NCI-H128 (cell line): ENCODE results near the gene CRHR2.
"Not testable (repeated sequence)": the region's sequence is repeated elsewhere in the genome, so short reads cannot be mapped to it uniquely, and the experiment has no call there.

Experiments used
- DNase-seq: peaks from one replicate; lab custom pipeline; 2025; ENCODE audit not compliant: unreplicated experiment; lab: John Stamatoyannopoulos, UW

CRHR2 gene

GRCh38 chr7:30682212-30683083 is at the start of gene CRHR2:
Gene CRHR2 (minus strand): TSS chr7:30682456. CDS start chr7:30682280, 176 bp downstream.
- peak; percentile 34 for DNase-seq

DNA sequence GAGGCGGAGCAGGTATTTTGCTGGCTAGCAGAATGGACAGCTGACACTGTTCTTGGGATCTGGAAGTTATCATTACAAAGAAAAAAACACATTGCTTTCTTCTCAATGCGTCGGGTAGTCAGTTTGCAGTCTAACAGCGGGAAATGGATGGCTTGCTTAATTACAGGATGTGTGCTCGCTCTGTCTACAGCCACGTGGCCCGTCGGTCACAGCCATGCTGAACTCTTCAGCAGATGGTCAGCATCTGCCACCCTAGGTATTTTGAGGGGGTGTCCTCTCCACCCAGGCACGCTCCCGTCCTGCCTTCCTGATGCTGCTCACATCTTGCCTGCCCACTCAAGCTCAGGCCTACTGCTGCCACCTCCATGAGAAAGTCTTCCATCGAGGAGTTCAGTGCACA is 49.3 kb upstream of the CRHR2 start:
- DNase-seq = no peak

DNA sequence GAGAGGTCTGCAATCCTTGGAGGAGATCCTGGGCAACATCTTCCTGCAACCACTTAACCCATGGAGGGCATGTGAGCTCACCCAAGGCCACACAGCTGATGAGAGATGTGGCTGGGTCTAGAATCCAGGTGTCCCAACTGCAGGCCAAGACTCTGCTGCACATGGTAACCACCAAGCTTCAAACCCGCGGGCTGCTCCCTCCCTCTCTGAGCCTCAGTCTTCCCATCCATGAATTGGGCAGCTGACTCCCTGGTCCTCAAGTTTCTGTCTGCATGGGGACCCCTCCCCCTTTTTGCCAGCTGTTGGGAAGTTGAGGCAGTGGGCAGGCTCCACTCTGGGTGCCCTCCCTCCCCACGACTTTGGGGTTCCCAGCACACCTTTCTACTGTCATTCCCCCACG is 48.7 kb upstream of the CRHR2 start:
- DNase-seq = no peak

- no peak for DNase-seq
Measured at GRCh38 chr7:30730097-30730496, 47.8 kb upstream of the CRHR2 start.

DNA sequence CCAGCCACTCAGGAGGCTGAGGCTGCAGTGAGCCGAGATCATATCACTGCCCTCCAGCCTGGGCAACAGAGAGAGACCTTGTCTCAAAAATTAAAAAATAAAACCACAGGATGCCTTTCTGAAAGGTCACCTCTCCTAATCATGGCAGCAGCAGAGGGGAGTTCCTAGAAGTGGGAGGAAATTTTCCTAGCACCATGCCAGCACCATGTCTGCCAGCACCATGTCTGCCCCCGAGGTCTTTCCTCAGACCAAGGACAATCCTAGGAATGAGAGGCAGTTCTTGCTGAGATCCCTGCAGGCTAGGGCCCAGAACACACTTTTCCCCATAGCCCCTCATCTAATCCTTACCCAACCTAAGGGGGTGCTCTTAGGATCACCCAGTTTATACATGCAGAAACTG is 47.4 kb upstream of the CRHR2 start:
- no peak for DNase-seq

- no peak for DNase-seq
Measured at GRCh38 chr7:30728591-30729100, 46.4 kb upstream of the CRHR2 start.

GRCh38 chr7:30727061-30727945 is 45.0 kb upstream of the CRHR2 start:
- DNase-seq = no peak

DNA sequence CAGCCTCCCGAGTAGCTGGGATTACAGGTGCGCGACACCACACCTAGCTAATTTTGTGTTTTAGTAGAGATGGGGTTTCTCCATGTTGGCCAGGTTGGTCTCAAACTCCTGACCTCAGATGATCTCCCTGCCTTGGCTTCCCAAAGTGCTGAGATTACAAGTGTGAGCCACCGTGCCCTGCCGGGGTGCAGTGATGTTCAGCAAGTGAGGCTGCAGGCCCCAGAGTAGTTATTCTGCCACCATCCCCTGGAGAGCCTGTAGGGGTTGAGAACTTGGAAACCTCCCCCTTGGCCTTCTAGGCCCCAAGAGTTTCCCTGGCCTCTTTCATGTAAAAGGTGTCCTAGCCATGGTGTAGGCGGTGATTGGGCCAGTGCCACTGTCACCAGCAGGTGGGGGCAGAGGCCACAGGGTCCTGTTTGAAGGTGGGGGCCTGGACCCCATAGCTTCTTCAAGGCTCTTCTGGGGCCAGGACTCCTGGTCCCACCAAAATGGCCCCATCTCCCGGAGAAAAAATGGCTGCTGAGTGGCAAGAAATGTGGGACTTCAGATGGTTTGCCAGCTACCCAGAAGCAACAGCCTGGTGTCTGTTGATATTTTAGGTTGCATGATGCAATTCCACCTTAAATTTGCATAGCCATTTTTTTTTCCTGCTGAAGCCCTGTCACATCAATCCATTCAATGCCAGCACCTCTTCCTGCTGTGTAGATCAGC is 44.2 kb upstream of the CRHR2 start:
- DNase-seq = no peak

GRCh38 chr7:30723776-30724175 is 41.5 kb upstream of the CRHR2 start:
- no peak for DNase-seq

- no peak for DNase-seq
Measured at GRCh38 chr7:30722671-30723070, 40.4 kb upstream of the CRHR2 start.

DNA sequence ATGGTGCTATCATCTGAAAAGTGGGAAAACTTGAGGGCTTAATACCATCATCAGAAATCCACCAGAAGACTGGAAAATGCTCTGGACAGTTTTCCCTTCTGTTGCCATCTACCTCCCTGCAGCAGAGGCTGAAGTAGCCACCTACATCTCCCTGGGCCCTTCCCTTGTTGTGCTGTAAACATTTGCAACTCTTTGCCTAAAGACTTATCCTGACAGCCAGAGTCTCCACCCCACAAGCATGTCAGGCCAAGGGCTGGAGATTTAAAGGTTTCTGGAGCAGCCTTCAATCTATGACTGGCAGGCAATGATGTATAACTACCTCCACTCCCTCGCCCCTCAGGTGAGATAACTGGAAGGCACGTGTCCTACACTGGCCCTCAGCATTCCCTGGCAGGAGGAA is 39.9 kb upstream of the CRHR2 start:
- DNase-seq = no peak

GRCh38 chr7:30721211-30721610 is 39.0 kb upstream of the CRHR2 start:
- DNase-seq = no peak

GRCh38 chr7:30719434-30719833 is 37.2 kb upstream of the CRHR2 start:
- not testable (repeated sequence) for DNase-seq

DNA sequence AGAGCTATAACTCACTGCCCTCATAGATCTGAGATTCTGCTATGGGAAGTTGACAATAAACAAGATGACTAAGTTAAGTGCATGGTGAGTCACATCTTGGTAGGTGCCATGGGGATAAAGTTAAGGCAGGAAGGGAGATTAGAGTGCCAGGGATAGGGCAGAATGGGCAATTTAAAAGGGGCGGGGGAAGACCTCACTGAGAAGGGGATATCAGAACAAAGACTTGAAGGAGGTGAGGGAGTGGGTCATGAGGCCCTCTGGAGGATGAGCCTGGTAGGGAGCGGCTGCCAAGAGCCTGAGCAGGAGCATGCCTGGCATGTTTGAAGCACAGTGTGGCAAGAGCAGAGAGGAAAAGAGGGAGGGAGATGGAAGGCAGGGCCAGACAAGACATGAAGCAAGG is 34.9 kb upstream of the CRHR2 start:
- DNase-seq = no peak

- DNase-seq = no peak
Measured at GRCh38 chr7:30714129-30714528, 31.9 kb upstream of the CRHR2 start.

DNA sequence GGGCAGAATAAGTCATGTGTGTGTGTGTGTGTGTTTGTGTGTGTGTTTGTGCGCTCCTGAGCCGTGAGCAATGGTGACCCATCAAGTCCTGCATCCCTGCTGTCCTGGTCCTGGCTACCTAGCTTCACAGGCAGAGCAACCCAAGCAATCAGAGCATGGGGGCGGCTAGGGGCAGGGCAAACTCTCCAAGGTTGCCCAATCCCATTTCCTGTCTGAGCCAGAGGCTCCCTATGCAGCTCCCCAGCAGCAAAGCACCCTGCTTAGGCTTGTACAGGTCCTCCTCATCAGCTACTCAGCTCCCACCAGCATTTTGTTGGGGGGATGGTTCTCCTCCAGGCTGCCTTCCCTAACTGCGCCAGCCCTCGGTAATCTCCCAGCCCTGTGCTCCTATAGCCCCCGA is 31.1 kb upstream of the CRHR2 start:
- DNase-seq = no peak

GRCh38 chr7:30710669-30711068 is 28.4 kb upstream of the CRHR2 start:
- DNase-seq = no peak

DNA sequence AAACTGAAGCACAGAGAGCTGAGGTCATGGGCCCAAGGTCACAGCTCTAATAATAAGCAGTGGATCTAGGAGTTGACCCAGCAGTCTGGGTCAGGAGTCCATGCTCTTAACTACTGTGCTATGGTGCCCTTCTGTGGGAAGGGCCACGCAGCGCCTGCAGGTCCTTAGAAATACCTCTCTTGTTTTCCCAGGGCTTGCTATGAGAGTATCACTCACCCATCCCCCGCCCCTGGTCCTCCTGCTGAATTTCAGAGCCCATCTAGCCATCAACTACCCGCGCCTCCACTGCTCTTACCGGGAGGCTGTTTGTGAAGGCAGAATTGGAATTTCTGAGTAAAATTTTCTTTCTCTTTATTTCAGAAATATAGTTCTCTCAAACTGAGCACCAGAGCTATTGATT is 27.3 kb upstream of the CRHR2 start:
- no peak for DNase-seq

DNA sequence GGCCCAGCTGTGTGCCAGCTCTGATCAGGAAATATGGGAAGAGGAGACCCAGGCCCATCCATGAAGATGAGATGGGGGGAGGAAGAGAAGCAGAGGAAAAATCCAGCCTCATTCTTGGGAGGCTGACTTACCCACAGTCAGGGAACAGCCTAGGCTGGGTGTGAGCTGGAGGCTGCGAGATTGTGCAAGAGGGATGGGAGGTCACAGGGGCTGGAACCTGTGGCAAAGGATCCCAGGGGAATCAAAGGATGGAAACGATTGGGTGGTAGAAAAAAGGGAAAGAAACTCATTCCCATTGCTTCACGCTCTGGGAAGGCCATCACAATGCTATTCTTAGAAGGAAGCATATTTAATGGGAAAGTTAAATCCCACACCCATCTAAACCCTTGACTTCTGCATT is 26.7 kb upstream of the CRHR2 start:
- no peak for DNase-seq

GRCh38 chr7:30708412-30708811 is 26.2 kb upstream of the CRHR2 start:
- DNase-seq = no peak
